ENCODE results near the gene BLACAT1.

DNA sequence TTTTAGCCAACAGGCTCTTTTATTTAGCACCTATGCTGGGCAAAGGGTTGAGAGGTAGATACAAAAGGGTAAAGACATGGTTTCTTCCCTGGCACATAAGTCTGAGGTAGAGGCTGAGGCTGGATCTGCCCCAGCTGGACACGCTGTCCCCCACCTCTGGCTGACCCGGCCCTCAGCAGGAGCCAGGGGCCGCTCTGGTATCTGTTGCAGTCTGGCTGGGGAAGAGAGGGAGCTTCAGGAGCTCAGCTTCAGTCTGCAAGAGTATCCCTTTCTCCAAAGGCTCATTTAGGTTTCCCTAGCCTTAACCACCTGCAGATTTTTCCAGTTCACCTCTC lies 14.2 kb downstream of the BLACAT1 start:
- TF ChIP-seq, protein P1, sequence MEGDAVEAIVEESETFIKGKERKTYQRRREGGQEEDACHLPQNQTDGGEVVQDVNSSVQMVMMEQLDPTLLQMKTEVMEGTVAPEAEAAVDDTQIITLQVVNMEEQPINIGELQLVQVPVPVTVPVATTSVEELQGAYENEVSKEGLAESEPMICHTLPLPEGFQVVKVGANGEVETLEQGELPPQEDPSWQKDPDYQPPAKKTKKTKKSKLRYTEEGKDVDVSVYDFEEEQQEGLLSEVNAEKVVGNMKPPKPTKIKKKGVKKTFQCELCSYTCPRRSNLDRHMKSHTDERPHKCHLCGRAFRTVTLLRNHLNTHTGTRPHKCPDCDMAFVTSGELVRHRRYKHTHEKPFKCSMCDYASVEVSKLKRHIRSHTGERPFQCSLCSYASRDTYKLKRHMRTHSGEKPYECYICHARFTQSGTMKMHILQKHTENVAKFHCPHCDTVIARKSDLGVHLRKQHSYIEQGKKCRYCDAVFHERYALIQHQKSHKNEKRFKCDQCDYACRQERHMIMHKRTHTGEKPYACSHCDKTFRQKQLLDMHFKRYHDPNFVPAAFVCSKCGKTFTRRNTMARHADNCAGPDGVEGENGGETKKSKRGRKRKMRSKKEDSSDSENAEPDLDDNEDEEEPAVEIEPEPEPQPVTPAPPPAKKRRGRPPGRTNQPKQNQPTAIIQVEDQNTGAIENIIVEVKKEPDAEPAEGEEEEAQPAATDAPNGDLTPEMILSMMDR (IDR thresholded peaks at IDR 0.05; ENCODE audit: poor library complexity, severe bottlenecking): no peak
- no peak for TF ChIP-seq SMC3 (conservative IDR thresholded peaks at IDR 0.05; ENCODE audit: poor library complexity)
- TF ChIP-seq TAF1 (IDR thresholded peaks at IDR 0.05; ENCODE audit: low read depth): no peak
- TF ChIP-seq POLR2AphosphoS5 (IDR thresholded peaks at IDR 0.05): no peak
- TF ChIP-seq, protein P2, sequence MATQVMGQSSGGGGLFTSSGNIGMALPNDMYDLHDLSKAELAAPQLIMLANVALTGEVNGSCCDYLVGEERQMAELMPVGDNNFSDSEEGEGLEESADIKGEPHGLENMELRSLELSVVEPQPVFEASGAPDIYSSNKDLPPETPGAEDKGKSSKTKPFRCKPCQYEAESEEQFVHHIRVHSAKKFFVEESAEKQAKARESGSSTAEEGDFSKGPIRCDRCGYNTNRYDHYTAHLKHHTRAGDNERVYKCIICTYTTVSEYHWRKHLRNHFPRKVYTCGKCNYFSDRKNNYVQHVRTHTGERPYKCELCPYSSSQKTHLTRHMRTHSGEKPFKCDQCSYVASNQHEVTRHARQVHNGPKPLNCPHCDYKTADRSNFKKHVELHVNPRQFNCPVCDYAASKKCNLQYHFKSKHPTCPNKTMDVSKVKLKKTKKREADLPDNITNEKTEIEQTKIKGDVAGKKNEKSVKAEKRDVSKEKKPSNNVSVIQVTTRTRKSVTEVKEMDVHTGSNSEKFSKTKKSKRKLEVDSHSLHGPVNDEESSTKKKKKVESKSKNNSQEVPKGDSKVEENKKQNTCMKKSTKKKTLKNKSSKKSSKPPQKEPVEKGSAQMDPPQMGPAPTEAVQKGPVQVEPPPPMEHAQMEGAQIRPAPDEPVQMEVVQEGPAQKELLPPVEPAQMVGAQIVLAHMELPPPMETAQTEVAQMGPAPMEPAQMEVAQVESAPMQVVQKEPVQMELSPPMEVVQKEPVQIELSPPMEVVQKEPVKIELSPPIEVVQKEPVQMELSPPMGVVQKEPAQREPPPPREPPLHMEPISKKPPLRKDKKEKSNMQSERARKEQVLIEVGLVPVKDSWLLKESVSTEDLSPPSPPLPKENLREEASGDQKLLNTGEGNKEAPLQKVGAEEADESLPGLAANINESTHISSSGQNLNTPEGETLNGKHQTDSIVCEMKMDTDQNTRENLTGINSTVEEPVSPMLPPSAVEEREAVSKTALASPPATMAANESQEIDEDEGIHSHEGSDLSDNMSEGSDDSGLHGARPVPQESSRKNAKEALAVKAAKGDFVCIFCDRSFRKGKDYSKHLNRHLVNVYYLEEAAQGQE (IDR thresholded peaks at IDR 0.05; ENCODE audit: borderline replicate concordance): no peak
- TF ChIP-seq EZH2 (IDR thresholded peaks at IDR 0.05; ENCODE audit: borderline replicate concordance, insufficient read depth, low read length, poor library complexity, severe bottlenecking): no peak
- TF ChIP-seq MXI1 (conservative IDR thresholded peaks at IDR 0.05; ENCODE audit: poor library complexity, severe bottlenecking): no peak
